IMR-90 (cell line): ENCODE data around the gene UXS1. TPM values are rescaled to one million over a fixed set of nuclear protein-coding genes. Genes with fewer than 3 reads are reported as not detected.

Experiments used
- ATAC-seq: fragments of 200-7000 bp; cut with Tn5 transposase; 2 replicates; pipeline ENCODE4 v1.9.1; 2020; ENCODE audit warnings: low read depth, mild to moderate bottlenecking, moderate library complexity
- BruUV-seq: library from RNA; stranded (reverse); fragments of 400-500 nt; replicated peaks from 2 replicates; lab custom pipeline; 2021; lab: Mats Ljungman, UMichigan
- CTCF ChIA-PET: fragments of 300-600 bp; formaldehyde crosslinking; extraction: SDS; loops from one replicate; lab custom pipeline; 2021; ENCODE audit warnings: antibody characterized with exemption; lab: Yijun Ruan, JAX
- POLR2A ChIA-PET: fragments of 300-600 bp; sonication (Branson Sonifier 250); formaldehyde crosslinking; loops from one replicate; lab custom pipeline; 2022; ENCODE audit warnings: antibody characterized with exemption; ENCODE audit not compliant: unreplicated experiment; lab: Charles Lee
- DNase-seq: peaks from one replicate; pipeline ENCODE4 v3.0.0; 2013
- H2AFZ ChIP-seq: replicated peaks from 2 replicates; pipeline ENCODE3; 2013; ENCODE audit warnings: low read length, mild to moderate bottlenecking; ENCODE audit not compliant: poor library complexity
- H2AK5ac ChIP-seq: 2 replicates; pipeline ENCODE4 v1.6.1; 2013; ENCODE audit warnings: low read depth, low read length, inconsistent platforms
- H2AK9ac ChIP-seq: replicated peaks from 2 replicates; pipeline ENCODE3; 2013; ENCODE audit warnings: mild to moderate bottlenecking, low read depth, low read length, moderate library complexity; ENCODE audit not compliant: poor library complexity
- H2BK120ac ChIP-seq: 2 replicates; pipeline ENCODE4 v1.6.1; 2013; ENCODE audit warnings: low read depth, low read length, inconsistent platforms
- H2BK15ac ChIP-seq: 3 replicates; pipeline ENCODE4 v1.6.1; 2013; ENCODE audit warnings: low read depth, low read length, inconsistent platforms
- H2BK20ac ChIP-seq: 2 replicates; pipeline ENCODE4 v1.6.1; 2013; ENCODE audit warnings: low read depth, mild to moderate bottlenecking, inconsistent platforms, low read length, moderate library complexity
- H2BK5ac ChIP-seq: 2 replicates; pipeline ENCODE4 v1.6.1; 2013; ENCODE audit warnings: mild to moderate bottlenecking, low read depth, low read length, inconsistent platforms; ENCODE audit not compliant: poor library complexity, severe bottlenecking
- H3K14ac ChIP-seq: replicated peaks from 2 replicates; pipeline ENCODE4 v1.6.1; 2013; ENCODE audit warnings: low read depth, low read length, inconsistent platforms
- H3K18ac ChIP-seq: 2 replicates; pipeline ENCODE4 v1.6.1; 2013; ENCODE audit warnings: low read depth, low read length, control low read depth
- H3K23ac ChIP-seq: 2 replicates; pipeline ENCODE4 v1.6.1; 2013; ENCODE audit warnings: low read depth, low read length, inconsistent platforms
- H3K27ac ChIP-seq: 2 replicates; pipeline ENCODE4 v1.5.1; 2013; ENCODE audit warnings: mild to moderate bottlenecking, control low read depth, low read length; ENCODE audit not compliant: insufficient read depth
- H3K27me3 ChIP-seq: 2 replicates; pipeline ENCODE4 v1.6.1; 2013; ENCODE audit warnings: low read length; ENCODE audit not compliant: control insufficient read depth, insufficient read depth
- H3K36me3 ChIP-seq: 2 replicates; pipeline ENCODE4 v1.6.1; 2013; ENCODE audit warnings: low read length, mixed read lengths; ENCODE audit not compliant: control insufficient read depth, insufficient read depth
- H3K4ac ChIP-seq: 2 replicates; pipeline ENCODE4 v1.6.1; 2013; ENCODE audit warnings: low read depth, low read length, inconsistent platforms
- H3K4me1 ChIP-seq: 2 replicates; pipeline ENCODE4 v1.6.1; 2013; ENCODE audit warnings: low read length, mixed read lengths; ENCODE audit not compliant: control insufficient read depth, insufficient read depth
- H3K4me2 ChIP-seq: 2 replicates; pipeline ENCODE4 v1.6.1; 2013; ENCODE audit warnings: low read depth, mild to moderate bottlenecking, control low read depth, low read length, moderate library complexity
- H3K4me3 ChIP-seq: 2 replicates; pipeline ENCODE4 v1.5.1; 2013; ENCODE audit warnings: low read depth, mild to moderate bottlenecking, control low read depth, low read length, moderate library complexity; ENCODE audit not compliant: insufficient read depth
- H3K56ac ChIP-seq: 2 replicates; pipeline ENCODE4 v1.6.1; 2013; ENCODE audit warnings: low read length, inconsistent platforms; ENCODE audit not compliant: insufficient read depth; ENCODE audit errors: extremely low read depth
- H3K79me1 ChIP-seq, 2 experiments: 2 replicates each; pipeline ENCODE4 v1.6.1; 2013; ENCODE audit warnings: low read length in 2 of 2, inconsistent platforms in 1 of 2, low read depth in 1 of 2
- H3K9ac ChIP-seq: 2 replicates; pipeline ENCODE4 v1.6.1; 2013; ENCODE audit warnings: low read depth, low read length, control low read depth
- H3K9me1 ChIP-seq: 2 replicates; pipeline ENCODE4 v1.6.1; 2013; ENCODE audit warnings: low read length, inconsistent platforms; ENCODE audit not compliant: insufficient read depth
- H3K9me3 ChIP-seq: 2 replicates; pipeline ENCODE4 v1.6.1; 2013; ENCODE audit warnings: low read length; ENCODE audit not compliant: control insufficient read depth, insufficient read depth
- H4K20me1 ChIP-seq: 2 replicates; pipeline ENCODE4 v1.6.1; 2013; ENCODE audit warnings: low read length, inconsistent platforms; ENCODE audit not compliant: insufficient read depth
- H4K5ac ChIP-seq: 2 replicates; pipeline ENCODE4 v1.6.1; 2013; ENCODE audit warnings: mild to moderate bottlenecking, low read depth, low read length, control low read depth
- H4K8ac ChIP-seq, 2 experiments: 2 replicates each; pipeline ENCODE4 v1.6.1; 2013; ENCODE audit warnings: low read depth in 2 of 2, low read length in 2 of 2, control low read depth in 1 of 2, inconsistent platforms in 1 of 2
- H4K91ac ChIP-seq: 2 replicates; pipeline ENCODE4 v1.6.1; 2013; ENCODE audit warnings: low read depth, low read length, inconsistent platforms; ENCODE audit not compliant: insufficient read depth
- CEBPB ChIP-seq: IDR thresholded peaks from 2 replicates; pipeline ENCODE4 v1.6.1; 2012; ENCODE audit warnings: low read depth, low read length, improper control_type of control experiment
- CHD1 ChIP-seq: IDR thresholded peaks from 2 replicates; pipeline ENCODE4 v1.6.1; 2012; ENCODE audit warnings: low read depth, low read length, improper control_type of control experiment
- CTCF ChIP-seq: conservative IDR thresholded peaks from 2 replicates; pipeline ENCODE4 v1.5.1; 2012; ENCODE audit warnings: mild to moderate bottlenecking, low read depth, low read length, improper control_type of control experiment
- MXI1 ChIP-seq: IDR thresholded peaks from 2 replicates; pipeline ENCODE4 v1.6.1; 2012; ENCODE audit warnings: low read depth, mild to moderate bottlenecking, low read length, moderate library complexity, borderline replicate concordance
- NFE2L2 ChIP-seq: fragments of 150-350 bp; IDR thresholded peaks from 2 replicates; pipeline ENCODE4 v1.6.1; 2016; ENCODE audit warnings: low read depth, mild to moderate bottlenecking, low read length
- POLR2A ChIP-seq: IDR thresholded peaks from 2 replicates; pipeline ENCODE4 v1.6.1; 2012; ENCODE audit warnings: mild to moderate bottlenecking, low read depth, low read length
- RCOR1 ChIP-seq: IDR thresholded peaks from 2 replicates; pipeline ENCODE4 v1.6.1; 2012; ENCODE audit warnings: mild to moderate bottlenecking, low read length, improper control_type of control experiment; ENCODE audit not compliant: insufficient replicate concordance
- RFX5 ChIP-seq: IDR thresholded peaks from 2 replicates; pipeline ENCODE4 v1.8.0; 2012; ENCODE audit warnings: low read depth, mild to moderate bottlenecking, low read length, moderate library complexity
- whole genome bisulfite sequencing, 2 experiments: methylation state at CpG; one replicate each; pipeline versions ENCODE4 v1.1.5 to v1.1.7; 2013; ENCODE audit warnings: missing lambda C conversion rate in 2 of 2; ENCODE audit not compliant: insufficient read length in 1 of 2; ENCODE audit errors: extremely low coverage in 2 of 2; 5-methylcytosine and 5-hydroxymethylcytosine counted together
- dilution Hi-C: fragments of 300-500 bp; cut with HindIII; formaldehyde crosslinking; loops from one replicate; pipeline ENCODE4 v1.14.3; 2018; ENCODE audit warnings: low sequenced_read_pairs; ENCODE audit not compliant: unreplicated experiment
- in situ Hi-C: fragments of 300-500 bp; cut with MboI; formaldehyde crosslinking; loops from 3 replicates; pipeline ENCODE4 v1.14.3; 2019; ENCODE audit warnings: low sequenced_read_pairs, inconsistent platforms, mixed read lengths
- intact Hi-C: fragments of 100-400 bp; cut with micrococcal nuclease; formaldehyde crosslinking; loops from 2 replicates; pipeline ENCODE4 v1.10.0; 2022
- polyA plus RNA-seq, 3 experiments: library from polyadenylated mRNA; depleted of rRNA; stranded (reverse); fragments of >200 nt; gene quantifications; 2 replicates each; pipeline ENCODE4 v1.2.3, GENCODE V29; 2012; ENCODE audit warnings: low replicate concordance in 1 of 3
- total RNA-seq: library from RNA; depleted of rRNA; stranded (reverse); fragments of >200 nt; gene quantifications from 2 replicates; pipeline ENCODE4 v1.2.3, GENCODE V29; 2012
- TF ChIP-seq, protein P1 (sequence below): fragments of 150-350 bp; IDR thresholded peaks from 2 replicates; pipeline ENCODE4 v1.6.1; 2016; ENCODE audit warnings: low read depth, mild to moderate bottlenecking, low read length, moderate library complexity, borderline replicate concordance

Gene UXS1
- total and polyA plus RNA-seq, 2 of the 4 experiments (the other 2 are of a cell fraction) = 33.7 to 54.3 TPM

- no peak for TF ChIP-seq CHD1
- no peak for TF ChIP-seq POLR2A
Observed at GRCh38 chr2:106097038-106098000, 96.8 kb downstream of the UXS1 start (continued).

- Histone ChIP-seq H2BK120ac (no peak overlapping the region), H3K36me3 (peaks cover 22% of the 10 kb centered on the region), H2AK9ac (no peak overlapping the region), H3K4me2 (no peak overlapping the region), H3K4me3 (no peak overlapping the region), H3K18ac (no peak overlapping the region), H2BK5ac (no peak overlapping the region), H3K9ac (no peak overlapping the region), H3K27me3 (no peaks in the 10 kb centered on the region), H3K79me1 (no peaks in the 10 kb centered on the region), H3K14ac (no peak overlapping the region), H3K4ac (no peak overlapping the region), H4K91ac (no peak overlapping the region), H4K8ac (no peak overlapping the region), H3K4me1 (no peaks in the 10 kb centered on the region), H3K56ac (no peak overlapping the region), H3K23ac (no peak overlapping the region), H2BK15ac (no peak overlapping the region), H4K20me1 (no peaks in the 10 kb centered on the region), H3K9me1 (no peaks in the 10 kb centered on the region), H2AFZ (no peak overlapping the region), H4K5ac (no peak overlapping the region), H2AK5ac (no peak overlapping the region), H3K27ac (no peak overlapping the region), H3K9me3 (no peaks in the 10 kb centered on the region), H2BK20ac (no peak overlapping the region)
- ChIA-PET POLR2A (no interaction called here), CTCF (no interaction called here)
- WGBS, 2 experiments = 100% methylated on average over 1 of the region's 12 CpGs; no CpG with 5 or more reads in 1 of the 2 experiments
- DNase-seq = no peak
- no TSS peak for BruUV-seq
- dilution Hi-C loops = no loop called here
- in situ Hi-C loops = no loop called here
- no peak for TF ChIP-seq CEBPB
- no peak for TF ChIP-seq RFX5
- TF ChIP-seq RCOR1 = no peak
- no peak for TF ChIP-seq NFE2L2
- TF ChIP-seq MXI1 = no peak
- no peak for TF ChIP-seq CTCF
- TF ChIP-seq, protein P1, sequence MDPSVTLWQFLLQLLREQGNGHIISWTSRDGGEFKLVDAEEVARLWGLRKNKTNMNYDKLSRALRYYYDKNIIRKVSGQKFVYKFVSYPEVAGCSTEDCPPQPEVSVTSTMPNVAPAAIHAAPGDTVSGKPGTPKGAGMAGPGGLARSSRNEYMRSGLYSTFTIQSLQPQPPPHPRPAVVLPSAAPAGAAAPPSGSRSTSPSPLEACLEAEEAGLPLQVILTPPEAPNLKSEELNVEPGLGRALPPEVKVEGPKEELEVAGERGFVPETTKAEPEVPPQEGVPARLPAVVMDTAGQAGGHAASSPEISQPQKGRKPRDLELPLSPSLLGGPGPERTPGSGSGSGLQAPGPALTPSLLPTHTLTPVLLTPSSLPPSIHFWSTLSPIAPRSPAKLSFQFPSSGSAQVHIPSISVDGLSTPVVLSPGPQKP = no peak
- intact Hi-C loops = no loop called here
- no peak for ATAC-seq
Observed at GRCh38 chr2:106096299-106097037, 97.6 kb downstream of the UXS1 start.
